WI38 (cell line): Measurements from ENCODE around the gene SCAF4.
"Not testable (repeated sequence)": the region's sequence is repeated elsewhere in the genome, so short reads cannot be mapped to it uniquely, and the experiment has no call there.

ENCODE experiments used
- H3K4me3 ChIP-seq: 2 replicates; pipeline ENCODE4 v1.5.1; 2011; ENCODE audit warnings: low read depth, mild to moderate bottlenecking, control low read depth, low read length
- CTCF ChIP-seq: IDR thresholded peaks from 2 replicates; pipeline ENCODE4 v1.5.1; 2012; ENCODE audit warnings: low read depth, mild to moderate bottlenecking, control low read depth, low read length

SCAF4 gene

GRCh38 chr21:31654340-31654739 lies 77.6 kb downstream of the SCAF4 start:
- no peak for TF ChIP-seq CTCF
- no peak overlapping the region for H3K4me3 ChIP-seq

GRCh38 chr21:31651491-31651890 lies 80.4 kb downstream of the SCAF4 start:
- H3K4me3 ChIP-seq = not testable (repeated sequence)

GRCh38 chr21:31650930-31651329 lies 81.0 kb downstream of the SCAF4 start:
- TF ChIP-seq CTCF = no peak
- H3K4me3 ChIP-seq = no peak overlapping the region

GRCh38 chr21:31647650-31648049 lies 84.3 kb downstream of the SCAF4 start:
- H3K4me3 ChIP-seq = no peak overlapping the region
- no peak for TF ChIP-seq CTCF

GRCh38 chr21:31644643-31645042 lies 87.3 kb downstream of the SCAF4 start:
- TF ChIP-seq CTCF = no peak
- H3K4me3 ChIP-seq = no peak overlapping the region

- no peak overlapping the region for H3K4me3 ChIP-seq
- no peak for TF ChIP-seq CTCF
These were observed 90.4 kb downstream of the SCAF4 start for GRCh38 chr21:31641416-31641922.

GRCh38 chr21:31636874-31637273 lies 95.0 kb downstream of the SCAF4 start:
- H3K4me3 ChIP-seq = no peak overlapping the region
- no peak for TF ChIP-seq CTCF

- TF ChIP-seq CTCF = no peak
- no peak overlapping the region for H3K4me3 ChIP-seq
These were observed 96.9 kb downstream of the SCAF4 start for GRCh38 chr21:31634993-31635392.

- H3K4me3 ChIP-seq = not testable (repeated sequence)
These were observed 100.0 kb downstream of the SCAF4 start for GRCh38 chr21:31631881-31632280.
